Osteocyte (in vitro differentiated cells): Measurements from ENCODE around the gene DDX51. TPM values are rescaled to one million over a fixed set of nuclear protein-coding genes. Genes with fewer than 3 reads are reported as not detected.

ENCODE experiments used
- DNase-seq: peaks from one replicate; pipeline ENCODE4 v3.0.0; 2021; ENCODE audit warnings: mixed read lengths; ENCODE audit not compliant: unreplicated experiment; ENCODE audit errors: extremely low spot score
- H3K27ac Mint-ChIP-seq: one replicate; pipeline ENCODE4 v1.8.0; 2021; ENCODE audit warnings: mild to moderate bottlenecking, mixed read lengths; ENCODE audit not compliant: unreplicated experiment
- H3K27me3 Mint-ChIP-seq: one replicate; pipeline ENCODE4 v1.8.0; 2021; ENCODE audit warnings: mixed read lengths; ENCODE audit not compliant: unreplicated experiment
- H3K36me3 Mint-ChIP-seq: one replicate; pipeline ENCODE4 v1.8.0; 2021; ENCODE audit warnings: mixed read lengths; ENCODE audit not compliant: unreplicated experiment
- H3K4me1 Mint-ChIP-seq: one replicate; pipeline ENCODE4 v1.8.0; 2021; ENCODE audit warnings: mixed read lengths; ENCODE audit not compliant: unreplicated experiment
- H3K4me3 Mint-ChIP-seq: one replicate; pipeline ENCODE4 v1.8.0; 2021; ENCODE audit warnings: mild to moderate bottlenecking, moderate library complexity, mixed read lengths; ENCODE audit not compliant: unreplicated experiment
- H3K9me3 Mint-ChIP-seq: one replicate; pipeline ENCODE4 v1.8.0; 2021; ENCODE audit warnings: mixed read lengths; ENCODE audit not compliant: unreplicated experiment
- total RNA-seq: library from RNA; stranded (reverse); gene quantifications from 2 replicates; pipeline ENCODE4 v1.2.1, GENCODE V29; 2021
- TF ChIP-seq, protein P1 (sequence below): fragments of 200-600 bp; sonication (generic); IDR thresholded peaks from 2 replicates; pipeline ENCODE4 v1.5.0; 2021; ENCODE audit warnings: antibody characterized with exemption, mild to moderate bottlenecking, moderate library complexity

DDX51 gene
- total RNA-seq, 1 donor from 2014 or later, result 17.7 TPM

DNA sequence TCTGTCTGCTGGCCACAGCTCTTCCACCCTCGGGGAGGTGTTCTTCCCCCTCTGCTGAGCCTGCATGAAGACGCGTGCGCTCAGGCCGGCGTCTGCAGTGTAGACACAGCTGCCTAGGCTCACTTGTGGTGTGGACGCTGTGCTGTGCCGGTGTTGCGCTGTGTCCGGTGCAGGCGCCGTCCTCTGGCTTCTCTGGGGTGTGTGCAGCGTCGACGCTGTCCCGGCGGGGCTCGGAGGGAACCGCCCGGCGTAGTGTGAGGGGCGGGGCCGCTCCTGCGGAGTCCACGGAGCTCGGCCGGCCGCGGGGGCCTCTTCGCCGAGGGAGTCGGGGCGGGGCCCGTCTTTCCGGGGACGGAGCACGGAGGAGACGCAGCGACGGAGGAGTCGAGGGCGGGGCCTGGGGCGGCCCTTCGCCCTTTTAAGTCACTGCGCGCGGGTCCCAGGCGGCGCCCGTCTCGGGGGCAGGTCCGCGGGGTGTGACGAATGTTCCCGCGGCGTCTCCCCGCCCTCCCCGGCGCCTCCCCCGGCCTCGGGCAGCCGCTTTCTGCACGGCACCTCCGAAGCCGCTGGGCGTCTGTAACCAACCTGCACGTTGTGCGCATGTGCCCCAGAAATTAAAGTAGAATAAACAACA is 45.4 kb upstream of the DDX51 start:
- no peaks in the 10 kb centered on the region for H3K36me3 Mint-ChIP-seq
- TF ChIP-seq, protein P1, sequence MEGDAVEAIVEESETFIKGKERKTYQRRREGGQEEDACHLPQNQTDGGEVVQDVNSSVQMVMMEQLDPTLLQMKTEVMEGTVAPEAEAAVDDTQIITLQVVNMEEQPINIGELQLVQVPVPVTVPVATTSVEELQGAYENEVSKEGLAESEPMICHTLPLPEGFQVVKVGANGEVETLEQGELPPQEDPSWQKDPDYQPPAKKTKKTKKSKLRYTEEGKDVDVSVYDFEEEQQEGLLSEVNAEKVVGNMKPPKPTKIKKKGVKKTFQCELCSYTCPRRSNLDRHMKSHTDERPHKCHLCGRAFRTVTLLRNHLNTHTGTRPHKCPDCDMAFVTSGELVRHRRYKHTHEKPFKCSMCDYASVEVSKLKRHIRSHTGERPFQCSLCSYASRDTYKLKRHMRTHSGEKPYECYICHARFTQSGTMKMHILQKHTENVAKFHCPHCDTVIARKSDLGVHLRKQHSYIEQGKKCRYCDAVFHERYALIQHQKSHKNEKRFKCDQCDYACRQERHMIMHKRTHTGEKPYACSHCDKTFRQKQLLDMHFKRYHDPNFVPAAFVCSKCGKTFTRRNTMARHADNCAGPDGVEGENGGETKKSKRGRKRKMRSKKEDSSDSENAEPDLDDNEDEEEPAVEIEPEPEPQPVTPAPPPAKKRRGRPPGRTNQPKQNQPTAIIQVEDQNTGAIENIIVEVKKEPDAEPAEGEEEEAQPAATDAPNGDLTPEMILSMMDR, result no peak
- peaks cover 5% of the 10 kb centered on the region for H3K9me3 Mint-ChIP-seq
- DNase-seq, result no peak
- peaks cover 7% of the 10 kb centered on the region for H3K4me1 Mint-ChIP-seq
- H3K27me3 Mint-ChIP-seq, result peaks cover 33% of the 10 kb centered on the region
- peak overlapping the region; percentile 72 for H3K4me3 Mint-ChIP-seq
- H3K27ac Mint-ChIP-seq, result peak overlapping the region; percentile 50

GRCh38 chr12:132188916-132189325 is 44.8 kb upstream of the DDX51 start:
- DNase-seq, result no peak
- TF ChIP-seq, protein P1, result no peak
- H3K36me3 Mint-ChIP-seq, result no peaks in the 10 kb centered on the region
- H3K9me3 Mint-ChIP-seq, result peaks cover under 1% of the 10 kb centered on the region
- peaks cover 37% of the 10 kb centered on the region for H3K27me3 Mint-ChIP-seq
- H3K4me3 Mint-ChIP-seq, result peak overlapping the region; percentile 69
- H3K4me1 Mint-ChIP-seq, result peaks cover 7% of the 10 kb centered on the region
- H3K27ac Mint-ChIP-seq, result peak overlapping the region; percentile 50

GRCh38 chr12:132188451-132188901 is 44.4 kb upstream of the DDX51 start:
- H3K9me3 Mint-ChIP-seq, result no peaks in the 10 kb centered on the region
- H3K36me3 Mint-ChIP-seq, result no peaks in the 10 kb centered on the region
- no peak overlapping the region for H3K27ac Mint-ChIP-seq
- H3K4me3 Mint-ChIP-seq, result no peak overlapping the region
- peaks cover 37% of the 10 kb centered on the region for H3K27me3 Mint-ChIP-seq
- DNase-seq, result no peak
- H3K4me1 Mint-ChIP-seq, result peaks cover 7% of the 10 kb centered on the region
- TF ChIP-seq, protein P1, result no peak

GRCh38 chr12:132187646-132188450 is 43.7 kb upstream of the DDX51 start:
- no peak overlapping the region for H3K4me3 Mint-ChIP-seq
- H3K4me1 Mint-ChIP-seq, result peaks cover 7% of the 10 kb centered on the region
- TF ChIP-seq, protein P1, result no peak
- no peak overlapping the region for H3K27ac Mint-ChIP-seq
- DNase-seq, result no peak
- no peaks in the 10 kb centered on the region for H3K9me3 Mint-ChIP-seq
- no peaks in the 10 kb centered on the region for H3K36me3 Mint-ChIP-seq
- H3K27me3 Mint-ChIP-seq, result peaks cover 41% of the 10 kb centered on the region
